H9 (cell line): Measurements from ENCODE around the gene PLXNB3. TPM values are rescaled to one million over a fixed set of nuclear protein-coding genes. Genes with fewer than 3 reads are reported as not detected.
A peak's percentile ranks its signal among the peaks of the same experiment; 100 is the strongest.

ENCODE experiments used
- DNase-seq: peaks from one replicate; pipeline ENCODE4 v3.0.0-alpha.2; 2017
- H2AFZ ChIP-seq: one replicate; pipeline ENCODE4 v1.6.1; 2013; ENCODE audit warnings: mild to moderate bottlenecking, low read length, control low read depth, moderate library complexity
- H2AK5ac ChIP-seq: 2 replicates; pipeline ENCODE4 v1.6.1; 2013; ENCODE audit warnings: low read length, control low read depth, mixed read lengths; ENCODE audit not compliant: insufficient read length
- H2BK120ac ChIP-seq: one replicate; pipeline ENCODE4 v1.6.1; 2013; ENCODE audit warnings: low read depth, mild to moderate bottlenecking, low read length, control low read depth, inconsistent platforms; ENCODE audit not compliant: poor library complexity, severe bottlenecking
- H2BK12ac ChIP-seq: 2 replicates; pipeline ENCODE4 v1.6.1; 2013; ENCODE audit warnings: low read length, control low read depth, mixed read lengths, low read depth; ENCODE audit not compliant: insufficient read length
- H2BK15ac ChIP-seq: 2 replicates; pipeline ENCODE4 v1.6.1; 2013; ENCODE audit warnings: low read depth, low read length, control low read depth
- H2BK20ac ChIP-seq: one replicate; pipeline ENCODE4 v1.6.1; 2013; ENCODE audit warnings: low read depth, mild to moderate bottlenecking, low read length, control low read depth, inconsistent platforms; ENCODE audit not compliant: poor library complexity, severe bottlenecking
- H2BK5ac ChIP-seq: 2 replicates; pipeline ENCODE4 v1.6.1; 2013; ENCODE audit warnings: low read length, control low read depth, mixed read lengths; ENCODE audit not compliant: insufficient read length
- H3K14ac ChIP-seq: 2 replicates; pipeline ENCODE4 v1.6.1; 2013; ENCODE audit warnings: low read length, control low read depth; ENCODE audit not compliant: insufficient read depth
- H3K18ac ChIP-seq: 2 replicates; pipeline ENCODE4 v1.6.1; 2013; ENCODE audit warnings: low read depth, mild to moderate bottlenecking, mixed read lengths, low read length, control low read depth; ENCODE audit not compliant: insufficient read length
- H3K23ac ChIP-seq: 2 replicates; pipeline ENCODE4 v1.6.1; 2013; ENCODE audit warnings: low read length, control low read depth, mixed read lengths, low read depth; ENCODE audit not compliant: insufficient read length
- H3K23me2 ChIP-seq: 2 replicates; pipeline ENCODE4 v1.6.1; 2013; ENCODE audit warnings: low read depth, mild to moderate bottlenecking, mixed read lengths, low read length, control low read depth; ENCODE audit not compliant: insufficient read length, poor library complexity, severe bottlenecking
- H3K27ac ChIP-seq: 2 replicates; pipeline ENCODE4 v1.5.1; 2013; ENCODE audit warnings: low read length, control low read depth, mixed read lengths, low read depth; ENCODE audit not compliant: insufficient read length
- H3K27me3 ChIP-seq: 2 replicates; pipeline ENCODE4 v1.6.1; 2013; ENCODE audit warnings: low read length, control low read depth, inconsistent platforms; ENCODE audit not compliant: insufficient read depth
- H3K4ac ChIP-seq: 2 replicates; pipeline ENCODE4 v1.6.1; 2013; ENCODE audit warnings: low read depth, mild to moderate bottlenecking, control low read depth, inconsistent platforms, low read length, moderate library complexity
- H3K4me1 ChIP-seq: 2 replicates; pipeline ENCODE4 v1.6.1; 2013; ENCODE audit warnings: low read length, control low read depth, inconsistent platforms; ENCODE audit not compliant: insufficient read depth
- H3K4me2 ChIP-seq: 2 replicates; pipeline ENCODE4 v1.6.1; 2013; ENCODE audit warnings: low read length, control low read depth, mixed read lengths; ENCODE audit not compliant: insufficient read length, insufficient read depth
- H3K56ac ChIP-seq: 2 replicates; pipeline ENCODE4 v1.6.1; 2013; ENCODE audit warnings: low read depth, mild to moderate bottlenecking, mixed read lengths, low read length, control low read depth; ENCODE audit not compliant: insufficient read length
- H3K79me1 ChIP-seq: 2 replicates; pipeline ENCODE4 v1.6.1; 2013; ENCODE audit warnings: low read depth, mild to moderate bottlenecking, moderate library complexity, low read length, control low read depth, inconsistent platforms; ENCODE audit not compliant: insufficient read depth, poor library complexity, severe bottlenecking
- H3K79me2 ChIP-seq: 2 replicates; pipeline ENCODE4 v1.6.1; 2013; ENCODE audit warnings: low read length, control low read depth, inconsistent platforms; ENCODE audit not compliant: insufficient read depth
- H3K9ac ChIP-seq: 2 replicates; pipeline ENCODE4 v1.6.1; 2013; ENCODE audit warnings: low read length, control low read depth, mixed read lengths; ENCODE audit not compliant: insufficient read length; ENCODE audit errors: extremely low read depth
- H3K9me3 ChIP-seq: one replicate; pipeline ENCODE4 v1.6.1; 2013; ENCODE audit warnings: low read depth, low read length, inconsistent platforms; ENCODE audit not compliant: control insufficient read depth
- H3T11ph ChIP-seq: one replicate; pipeline ENCODE4 v1.6.1; 2013; ENCODE audit warnings: mild to moderate bottlenecking, low read length, control low read depth, inconsistent platforms
- H4K20me1 ChIP-seq: one replicate; pipeline ENCODE4 v1.6.1; 2013; ENCODE audit not compliant: control insufficient read depth, insufficient read length, insufficient read depth
- H4K5ac ChIP-seq: 2 replicates; pipeline ENCODE4 v1.6.1; 2013; ENCODE audit warnings: low read depth, mild to moderate bottlenecking, mixed read lengths, low read length, control low read depth; ENCODE audit not compliant: insufficient read length
- H4K8ac ChIP-seq: replicated peaks from 2 replicates; pipeline ENCODE4 v1.6.1; 2013; ENCODE audit warnings: low read length, control low read depth, mixed read lengths, low read depth; ENCODE audit not compliant: insufficient read length
- H4K91ac ChIP-seq: 2 replicates; pipeline ENCODE4 v1.6.1; 2013; ENCODE audit warnings: low read depth, mild to moderate bottlenecking, moderate library complexity, mixed read lengths, low read length, control low read depth; ENCODE audit not compliant: insufficient read length
- H3K27ac Mint-ChIP-seq, 3 experiments: 2 replicates in 2 of 3; 3 replicates in 1 of 3; pipeline ENCODE4 v1.8.0; 2020 to 2021; ENCODE audit warnings: mixed read lengths in 3 of 3, mild to moderate bottlenecking in 1 of 3, moderate library complexity in 1 of 3
- H3K27me3 Mint-ChIP-seq: 2 replicates; pipeline ENCODE4 v1.8.0; 2021; ENCODE audit warnings: low read depth, mild to moderate bottlenecking, moderate library complexity, mixed read lengths
- H3K36me3 Mint-ChIP-seq, 3 experiments: 2 replicates in 2 of 3; 3 replicates in 1 of 3; pipeline ENCODE4 v1.8.0; 2020 to 2021; ENCODE audit warnings: low read depth in 3 of 3, mixed read lengths in 3 of 3; ENCODE audit not compliant: insufficient read depth in 1 of 3
- H3K4me1 Mint-ChIP-seq, 2 experiments: 2 replicates each; pipeline ENCODE4 v1.8.0; 2020; ENCODE audit warnings: mixed read lengths in 2 of 2
- H3K4me3 Mint-ChIP-seq, 2 experiments: 2 replicates in 1 of 2; 3 replicates in 1 of 2; pipeline ENCODE4 v1.8.0; 2020 to 2021; ENCODE audit warnings: mild to moderate bottlenecking in 2 of 2, mixed read lengths in 2 of 2, moderate library complexity in 1 of 2
- H3K9me3 Mint-ChIP-seq, 2 experiments: 2 replicates in 1 of 2; 3 replicates in 1 of 2; pipeline ENCODE4 v1.8.0; 2020; ENCODE audit warnings: mild to moderate bottlenecking in 2 of 2, mixed read lengths in 2 of 2, moderate library complexity in 1 of 2
- WGBS: extraction: QIAGEN DNeasy Blood & Tissue Kit; methylation state at CpG from one replicate; pipeline ENCODE4 v1.1.7; 2013; ENCODE audit warnings: missing lambda C conversion rate, low lambda C conversion rate, mixed read lengths; ENCODE audit not compliant: insufficient read length; ENCODE audit errors: extremely low coverage; 5-methylcytosine and 5-hydroxymethylcytosine counted together
- total RNA-seq: library from RNA; stranded (reverse); gene quantifications from 2 replicates; pipeline ENCODE4 v1.2.1, GENCODE V29; 2021
- TF ChIP-seq, protein P1 (sequence below): fragments of 200-600 bp; sonication (generic); conservative IDR thresholded peaks from 3 replicates; pipeline ENCODE4 v1.8.0; 2021; ENCODE audit warnings: antibody characterized with exemption, mild to moderate bottlenecking

PLXNB3 gene
- total RNA-seq, 1 experiment from 2014 or later: 1.9 TPM

DNA sequence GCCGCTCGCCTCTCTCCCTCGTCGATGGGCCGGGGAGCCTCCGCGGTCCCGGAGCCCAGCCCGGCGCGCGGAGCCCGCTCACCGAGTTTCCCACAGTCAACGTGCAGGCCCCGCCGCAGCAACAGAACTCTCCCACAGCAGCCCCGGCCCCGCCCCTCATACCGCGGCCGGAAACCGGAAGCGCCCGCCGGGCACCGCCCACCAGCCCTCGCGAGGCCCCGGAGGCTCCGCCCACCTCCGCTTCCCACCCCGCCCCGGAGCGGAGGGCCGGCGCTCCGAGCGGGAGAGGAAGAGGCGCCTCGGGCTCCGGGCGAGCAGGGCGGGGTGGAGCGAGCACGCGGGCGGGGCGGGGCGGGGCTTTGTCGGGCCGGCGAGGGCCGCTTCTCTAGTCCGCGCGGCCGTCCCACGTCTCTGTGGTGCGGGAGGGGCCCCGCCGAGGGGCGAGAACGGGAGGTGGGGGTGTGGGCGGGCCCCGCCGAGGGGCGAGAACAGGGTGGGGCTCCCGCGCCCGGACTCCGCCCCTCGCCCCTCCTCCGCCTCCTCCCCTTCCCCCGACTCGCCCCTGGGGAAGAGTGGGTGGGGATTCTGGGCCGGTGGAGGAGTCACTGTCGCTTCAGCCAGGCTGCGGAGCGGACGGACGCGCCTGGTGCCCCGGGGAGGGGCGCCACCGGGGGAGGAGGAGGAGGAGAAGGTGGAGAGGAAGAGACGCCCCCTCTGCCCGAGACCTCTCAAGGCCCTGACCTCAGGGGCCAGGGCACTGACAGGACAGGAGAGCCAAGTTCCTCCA, 39.6 kb upstream of the PLXNB3 start, which contains the start of the genes ABCD1 and BCAP31:
ABCD1 (plus strand) TSS at position 605 of the 787 bp plus-strand sequence. CDS start 411 bp downstream, outside the sequence.
BCAP31 (minus strand) TSS at position 136 of the 787 bp plus-strand sequence. CDS start 1,143 bp downstream, outside the sequence.
- no CpG with 5 or more reads among the region's 88 CpGs for WGBS
- peak within 1 kb of the TSS; percentile 61 for H3K4me2 ChIP-seq
- no peak within 1 kb of the TSS for H4K8ac ChIP-seq
- peak within 1 kb of the TSS; percentile 6 for H3K18ac ChIP-seq
- H2BK5ac ChIP-seq: no peak within 1 kb of the TSS
- peaks cover 10% of the 10 kb centered on the region; the same call in 1 of the 2 replicates for H3K79me2 ChIP-seq
- H2AFZ ChIP-seq: no peak within 1 kb of the TSS
- H2BK120ac ChIP-seq: no peak within 1 kb of the TSS
- H2AK5ac ChIP-seq: no peak within 1 kb of the TSS
- H3K4me3 Mint-ChIP-seq: peak within 1 kb of the TSS; percentile 80 to 86
- H3K27ac Mint-ChIP-seq: peak within 1 kb of the TSS in 2 of 3 experiments; percentile 68 to 89; a peak in 3 of 7 replicates
- peaks cover 29% of the 10 kb centered on the region for H3K9me3 ChIP-seq
- H3K23ac ChIP-seq: no peak within 1 kb of the TSS
- no peak within 1 kb of the TSS for H2BK15ac ChIP-seq
- no peaks in the 10 kb centered on the region for H3K27me3 Mint-ChIP-seq
- peak; percentile 84 for DNase-seq
- peak within 1 kb of the TSS; percentile 50 for H3K9ac ChIP-seq
- peaks cover 12 to 36% (median 34%) of the 10 kb centered on the region in 3 experiments for H3K36me3 Mint-ChIP-seq
- H3K9me3 Mint-ChIP-seq: peaks cover 56 to 65% of the 10 kb centered on the region in 2 experiments
- H2BK12ac ChIP-seq: no peak within 1 kb of the TSS
- H4K20me1 ChIP-seq: no peaks in the 10 kb centered on the region
- peaks cover 4% of the 10 kb centered on the region for H3K23me2 ChIP-seq
- TF ChIP-seq, protein P1, sequence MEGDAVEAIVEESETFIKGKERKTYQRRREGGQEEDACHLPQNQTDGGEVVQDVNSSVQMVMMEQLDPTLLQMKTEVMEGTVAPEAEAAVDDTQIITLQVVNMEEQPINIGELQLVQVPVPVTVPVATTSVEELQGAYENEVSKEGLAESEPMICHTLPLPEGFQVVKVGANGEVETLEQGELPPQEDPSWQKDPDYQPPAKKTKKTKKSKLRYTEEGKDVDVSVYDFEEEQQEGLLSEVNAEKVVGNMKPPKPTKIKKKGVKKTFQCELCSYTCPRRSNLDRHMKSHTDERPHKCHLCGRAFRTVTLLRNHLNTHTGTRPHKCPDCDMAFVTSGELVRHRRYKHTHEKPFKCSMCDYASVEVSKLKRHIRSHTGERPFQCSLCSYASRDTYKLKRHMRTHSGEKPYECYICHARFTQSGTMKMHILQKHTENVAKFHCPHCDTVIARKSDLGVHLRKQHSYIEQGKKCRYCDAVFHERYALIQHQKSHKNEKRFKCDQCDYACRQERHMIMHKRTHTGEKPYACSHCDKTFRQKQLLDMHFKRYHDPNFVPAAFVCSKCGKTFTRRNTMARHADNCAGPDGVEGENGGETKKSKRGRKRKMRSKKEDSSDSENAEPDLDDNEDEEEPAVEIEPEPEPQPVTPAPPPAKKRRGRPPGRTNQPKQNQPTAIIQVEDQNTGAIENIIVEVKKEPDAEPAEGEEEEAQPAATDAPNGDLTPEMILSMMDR: no peak
- no peak within 1 kb of the TSS; the same call in 1 of the 2 replicates for H3K14ac ChIP-seq
- no peak within 1 kb of the TSS for H2BK20ac ChIP-seq
- H3K27ac ChIP-seq: no peak within 1 kb of the TSS
- H3K4me1 Mint-ChIP-seq: peaks cover 10 to 20% of the 10 kb centered on the region in 2 experiments
- H3K4ac ChIP-seq: no peak within 1 kb of the TSS
- H3T11ph ChIP-seq: no peak within 1 kb of the TSS
- H3K4me1 ChIP-seq: no peaks in the 10 kb centered on the region
- H3K27me3 ChIP-seq: no peaks in the 10 kb centered on the region
- no peak within 1 kb of the TSS for H3K56ac ChIP-seq
- no peak within 1 kb of the TSS for H4K91ac ChIP-seq
- H3K79me1 ChIP-seq: no peaks in the 10 kb centered on the region
- no peak within 1 kb of the TSS for H4K5ac ChIP-seq
